ENCODE data around the gene SOCS4. TPM values are rescaled to one million over a fixed set of nuclear protein-coding genes. Genes with fewer than 3 reads are reported as not detected.
A peak's percentile ranks its signal among the peaks of the same experiment; 100 is the strongest.
"Not testable (repeated sequence)": the region's sequence is repeated elsewhere in the genome, so short reads cannot be mapped to it uniquely, and the experiment has no call there.

The SOCS4 gene
- total RNA-seq, 2 donors from 2014 or later = 13.1 to 13.6 TPM

GRCh38 chr14:55028066-55028465 is 1.0 kb downstream of the SOCS4 start:
- peaks cover 0 to 38% of the 10 kb centered on the region in 2 donors for H3K4me1 ChIP-seq
- no peak overlapping the region for H3K27ac ChIP-seq
- TF ChIP-seq, protein P1, sequence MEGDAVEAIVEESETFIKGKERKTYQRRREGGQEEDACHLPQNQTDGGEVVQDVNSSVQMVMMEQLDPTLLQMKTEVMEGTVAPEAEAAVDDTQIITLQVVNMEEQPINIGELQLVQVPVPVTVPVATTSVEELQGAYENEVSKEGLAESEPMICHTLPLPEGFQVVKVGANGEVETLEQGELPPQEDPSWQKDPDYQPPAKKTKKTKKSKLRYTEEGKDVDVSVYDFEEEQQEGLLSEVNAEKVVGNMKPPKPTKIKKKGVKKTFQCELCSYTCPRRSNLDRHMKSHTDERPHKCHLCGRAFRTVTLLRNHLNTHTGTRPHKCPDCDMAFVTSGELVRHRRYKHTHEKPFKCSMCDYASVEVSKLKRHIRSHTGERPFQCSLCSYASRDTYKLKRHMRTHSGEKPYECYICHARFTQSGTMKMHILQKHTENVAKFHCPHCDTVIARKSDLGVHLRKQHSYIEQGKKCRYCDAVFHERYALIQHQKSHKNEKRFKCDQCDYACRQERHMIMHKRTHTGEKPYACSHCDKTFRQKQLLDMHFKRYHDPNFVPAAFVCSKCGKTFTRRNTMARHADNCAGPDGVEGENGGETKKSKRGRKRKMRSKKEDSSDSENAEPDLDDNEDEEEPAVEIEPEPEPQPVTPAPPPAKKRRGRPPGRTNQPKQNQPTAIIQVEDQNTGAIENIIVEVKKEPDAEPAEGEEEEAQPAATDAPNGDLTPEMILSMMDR (IDR thresholded peaks at IDR 0.05) = no peak
- no peaks in the 10 kb centered on the region for H3K36me3 ChIP-seq
- no peak for DNase-seq (ENCODE audit: low spot score)
- peak overlapping the region; percentile 64 to 93 for H3K4me3 ChIP-seq
- H3K27me3 ChIP-seq = no peaks in the 10 kb centered on the region
- H3K9me3 ChIP-seq = no peaks in the 10 kb centered on the region

- Histone ChIP-seq H3K4me1 (peaks cover 0 to 38% of the 10 kb centered on the region in 2 donors), H3K4me3 (no peak overlapping the region), H3K9me3 (no peaks in the 10 kb centered on the region), H3K36me3 (no peaks in the 10 kb centered on the region), H3K27me3 (no peaks in the 10 kb centered on the region), H3K27ac (no peak overlapping the region)
- TF ChIP-seq, protein P1 (IDR thresholded peaks at IDR 0.05) = no peak
- DNase-seq (ENCODE audit: low spot score) = no peak
Observed at GRCh38 chr14:55028476-55028875, 1.4 kb downstream of the SOCS4 start.

- TF ChIP-seq, protein P1 (IDR thresholded peaks at IDR 0.05) = no peak
- peaks cover 0 to 34% of the 10 kb centered on the region in 2 donors for H3K4me1 ChIP-seq
- no peaks in the 10 kb centered on the region for H3K9me3 ChIP-seq
- H3K36me3 ChIP-seq = peaks cover 9% of the 10 kb centered on the region
- no peak overlapping the region for H3K4me3 ChIP-seq
- DNase-seq (ENCODE audit: low spot score) = no peak
- no peaks in the 10 kb centered on the region for H3K27me3 ChIP-seq
- H3K27ac ChIP-seq = no peak overlapping the region
Observed at GRCh38 chr14:55031190-55031589, 4.2 kb downstream of the SOCS4 start.

DNA sequence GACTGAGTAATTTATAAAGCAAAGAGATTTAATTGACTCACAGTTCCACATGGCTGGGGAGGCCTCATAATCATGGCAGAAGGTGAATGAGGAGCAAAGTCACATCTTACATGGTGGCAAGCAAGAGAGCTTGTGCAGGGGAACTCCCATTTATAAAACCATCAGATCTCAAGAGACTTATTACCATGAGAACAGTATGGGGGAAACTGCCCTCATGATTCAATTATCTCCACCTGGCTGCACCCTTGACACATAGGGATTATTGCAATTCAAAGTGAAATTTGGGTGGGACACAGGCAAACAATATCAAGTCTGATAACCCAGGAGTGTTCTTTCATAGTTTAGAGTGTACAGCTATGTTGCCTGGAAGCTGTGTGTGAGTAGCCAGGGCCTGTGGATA is 11.0 kb downstream of the SOCS4 start:
- DNase-seq (ENCODE audit: low spot score) = not testable (repeated sequence)

GRCh38 chr14:55038708-55039107 is 11.7 kb downstream of the SOCS4 start:
- no peak for DNase-seq (ENCODE audit: low spot score)
- Histone ChIP-seq H3K27me3 (no peaks in the 10 kb centered on the region), H3K36me3 (peaks cover 21% of the 10 kb centered on the region), H3K9me3 (no peaks in the 10 kb centered on the region), H3K4me3 (no peak overlapping the region), H3K27ac (no peak overlapping the region), H3K4me1 (no peaks in the 10 kb centered on the region)
- TF ChIP-seq, protein P1 (IDR thresholded peaks at IDR 0.05) = no peak

More for the DNA sequence above, 11.0 kb downstream of the SOCS4 start:
- not testable (repeated sequence) for H3K4me3 ChIP-seq, H3K9me3 ChIP-seq, H3K27ac ChIP-seq, H3K27me3 ChIP-seq, H3K4me1 ChIP-seq
- peaks cover 17% of the 10 kb centered on the region for H3K36me3 ChIP-seq

- H3K4me3 ChIP-seq = no peak overlapping the region
- no peak overlapping the region for H3K27ac ChIP-seq
- H3K27me3 ChIP-seq = no peaks in the 10 kb centered on the region
- no peak for DNase-seq (ENCODE audit: low spot score)
- no peaks in the 10 kb centered on the region for H3K9me3 ChIP-seq
- TF ChIP-seq, protein P1 (IDR thresholded peaks at IDR 0.05) = no peak
- no peaks in the 10 kb centered on the region for H3K4me1 ChIP-seq
- peaks cover 8% of the 10 kb centered on the region for H3K36me3 ChIP-seq
Observed at GRCh38 chr14:55043528-55043927, 16.5 kb downstream of the SOCS4 start.

All from right atrium auricular region (tissue), 2 donors.